Transverse colon (tissue), 4 donors: ENCODE data around the gene UNC93A. TPM values are rescaled to one million over a fixed set of nuclear protein-coding genes. Genes with fewer than 3 reads are reported as not detected.

Source experiments
- DNase-seq: peaks from one replicate; pipeline ENCODE4 v3.0.0-alpha.2; 2019
- H3K27ac ChIP-seq, 4 donors: fragments of 200-600 bp; sonication (generic); 2 replicates each; pipeline ENCODE4 v1.5.1; 2016 to 2018; ENCODE audit warnings: inconsistent platforms in 4 of 4
- H3K27me3 ChIP-seq: fragments of 200-600 bp; sonication (generic); 2 replicates; pipeline ENCODE4 v1.5.1; 2017; ENCODE audit warnings: inconsistent platforms
- H3K36me3 ChIP-seq, 4 donors: fragments of 200-600 bp; sonication (generic); 2 replicates each; pipeline ENCODE4 v1.5.1; 2017 to 2019; ENCODE audit warnings: inconsistent platforms in 4 of 4
- H3K4me1 ChIP-seq, 4 donors: fragments of 200-600 bp; sonication (generic); 2 replicates each; pipeline ENCODE4 v1.5.1; 2017 to 2020; ENCODE audit warnings: inconsistent platforms in 4 of 4
- H3K4me3 ChIP-seq, 4 donors: fragments of 200-600 bp; sonication (generic); 1 replicate in 1 of 4; 2 replicates in 3 of 4; pipeline versions ENCODE4 v1.5.1 to v1.6.1; 2017 to 2019; ENCODE audit warnings: inconsistent platforms in 4 of 4
- H3K9me3 ChIP-seq, 2 donors: fragments of 200-600 bp; sonication (generic); 2 replicates each; pipeline ENCODE4 v1.5.1; 2017 to 2019; ENCODE audit warnings: inconsistent platforms in 2 of 2
- EP300 ChIP-seq: sonication (generic); formaldehyde crosslinking; IDR thresholded peaks from one replicate; pipeline ENCODE4 v1.6.1; 2017; ENCODE audit warnings: antibody characterized with exemption, low read depth
- POLR2A ChIP-seq: fragments of 450-650 bp; IDR thresholded peaks from one replicate; pipeline ENCODE4 v1.6.1; 2016; ENCODE audit warnings: antibody characterized with exemption, mild to moderate bottlenecking, moderate library complexity
- POLR2AphosphoS5 ChIP-seq, 3 donors: sonication (generic); formaldehyde crosslinking; IDR thresholded peaks; one replicate each; pipeline ENCODE4 v1.6.1; 2016; ENCODE audit warnings: antibody characterized with exemption in 3 of 3
- WGBS, 2 donors: methylation state at CpG; one replicate each; pipeline ENCODE4 v1.1.5; 2018; ENCODE audit warnings: low coverage in 1 of 2; 5-methylcytosine and 5-hydroxymethylcytosine counted together
- in situ Hi-C, 4 donors: fragments of 200-750 bp; cut with MboI; loops; one replicate each; pipeline versions ENCODE4 v1.15.0 to v1.15.1; 2017; ENCODE audit warnings: low sequenced_read_pairs in 3 of 4, low pct_ligation_motif_present in 1 of 4, low pct_unique_long_range_greater_than_20kb in 1 of 4
- intact Hi-C: fragments of 100-400 bp; cut with DNase I; formaldehyde crosslinking; loops from one replicate; pipeline ENCODE4 v1.15.1; 2023; ENCODE audit warnings: low total_unique reads
- total RNA-seq, 4 donors: library from RNA; depleted of rRNA; stranded (reverse); fragments of >200 nt; gene quantifications; one replicate each; pipeline ENCODE4 v1.1.0, GENCODE V29; 2016
- TF ChIP-seq, protein P1 (sequence below), 5 experiments: fragments of 200-600 bp in 3 of 5; fragments of 450-650 bp in 2 of 5; sonication (generic) in 3 of 5; IDR thresholded peaks; 1 replicate in 2 of 5; 2 replicates in 3 of 5; pipeline ENCODE4 v1.5.1; 2016 to 2017; ENCODE audit warnings: antibody characterized with exemption in 5 of 5, inconsistent platforms in 3 of 5, mild to moderate bottlenecking in 2 of 5, moderate library complexity in 1 of 5

UNC93A gene
- total RNA-seq, 4 donors from 2014 or later: not detected

GRCh38 chr6:167331565-167331964 lies 40.5 kb downstream of the UNC93A start:
- Histone ChIP-seq H3K27ac (no peak overlapping the region), H3K9me3 (no peaks in the 10 kb centered on the region), H3K36me3 (no peaks in the 10 kb centered on the region), H3K4me3 (no peak overlapping the region), H3K4me1 (no peaks in the 10 kb centered on the region), H3K27me3 (no peaks in the 10 kb centered on the region)
- TF ChIP-seq EP300 (no peak), POLR2A (no peak), POLR2AphosphoS5 (IDR thresholded peaks at IDR 0.05) (no peak)
- TF ChIP-seq, protein P1, sequence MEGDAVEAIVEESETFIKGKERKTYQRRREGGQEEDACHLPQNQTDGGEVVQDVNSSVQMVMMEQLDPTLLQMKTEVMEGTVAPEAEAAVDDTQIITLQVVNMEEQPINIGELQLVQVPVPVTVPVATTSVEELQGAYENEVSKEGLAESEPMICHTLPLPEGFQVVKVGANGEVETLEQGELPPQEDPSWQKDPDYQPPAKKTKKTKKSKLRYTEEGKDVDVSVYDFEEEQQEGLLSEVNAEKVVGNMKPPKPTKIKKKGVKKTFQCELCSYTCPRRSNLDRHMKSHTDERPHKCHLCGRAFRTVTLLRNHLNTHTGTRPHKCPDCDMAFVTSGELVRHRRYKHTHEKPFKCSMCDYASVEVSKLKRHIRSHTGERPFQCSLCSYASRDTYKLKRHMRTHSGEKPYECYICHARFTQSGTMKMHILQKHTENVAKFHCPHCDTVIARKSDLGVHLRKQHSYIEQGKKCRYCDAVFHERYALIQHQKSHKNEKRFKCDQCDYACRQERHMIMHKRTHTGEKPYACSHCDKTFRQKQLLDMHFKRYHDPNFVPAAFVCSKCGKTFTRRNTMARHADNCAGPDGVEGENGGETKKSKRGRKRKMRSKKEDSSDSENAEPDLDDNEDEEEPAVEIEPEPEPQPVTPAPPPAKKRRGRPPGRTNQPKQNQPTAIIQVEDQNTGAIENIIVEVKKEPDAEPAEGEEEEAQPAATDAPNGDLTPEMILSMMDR (IDR thresholded peaks at IDR 0.05): no peak
- WGBS, 2 donors: 75 to 85% methylated on average over 9 to 11 of the region's 11 CpGs
- intact Hi-C loops: no loop called here
- no peak for DNase-seq
- in situ Hi-C loops: no loop called here

DNA sequence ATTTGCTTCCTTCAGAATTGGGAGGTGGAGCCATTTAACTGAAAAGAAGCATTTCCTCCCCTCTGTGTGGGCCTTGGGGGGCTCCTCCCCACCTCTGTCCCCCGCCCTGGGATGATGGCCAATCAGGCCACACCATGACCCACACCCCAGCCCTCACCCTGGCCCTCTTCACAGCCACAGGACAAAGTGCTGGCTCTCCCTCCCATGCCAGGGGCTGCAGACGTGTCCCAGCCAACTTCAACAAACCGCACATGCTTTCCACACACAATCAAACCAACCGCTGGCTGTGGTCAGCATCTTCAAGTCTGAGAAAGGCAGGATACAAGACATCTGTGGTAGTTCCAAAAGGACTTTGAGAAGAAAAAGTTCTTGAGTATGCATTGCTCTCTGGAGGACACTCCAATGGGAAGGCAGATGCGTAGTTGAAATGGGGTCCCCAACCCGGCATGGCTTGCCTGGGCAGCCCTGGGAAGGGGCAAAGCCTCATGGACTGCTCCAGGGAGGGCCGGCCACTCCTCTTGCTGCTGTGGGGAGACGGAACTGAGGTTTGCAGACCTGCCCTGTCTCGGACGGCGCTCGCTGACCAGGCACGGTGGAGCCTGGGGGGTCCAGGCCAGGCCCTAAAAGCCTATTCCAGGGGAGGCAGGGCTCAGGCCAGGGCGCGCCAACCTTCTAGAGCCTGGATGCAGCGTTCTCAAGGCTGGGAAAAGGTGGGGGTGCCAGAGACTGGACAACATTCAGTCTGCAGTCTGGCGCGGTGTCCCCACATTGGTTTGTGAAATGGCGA lies 45.9 kb downstream of the UNC93A start:
- Histone ChIP-seq H3K36me3 (no peaks in the 10 kb centered on the region), H3K27me3 (no peaks in the 10 kb centered on the region), H3K4me1 (no peaks in the 10 kb centered on the region), H3K9me3 (no peaks in the 10 kb centered on the region), H3K4me3 (no peak overlapping the region), H3K27ac (no peak overlapping the region)
- no peak for DNase-seq
- TF ChIP-seq EP300 (no peak), POLR2A (no peak), POLR2AphosphoS5 (IDR thresholded peaks at IDR 0.05) (no peak)
- TF ChIP-seq, protein P1 (IDR thresholded peaks at IDR 0.05): no peak
- 70 to 92% methylated on average over 2 to 17 of the region's 19 CpGs for WGBS, 2 donors
- intact Hi-C loops (no loop called here), in situ Hi-C loops (no loop called here)

DNA sequence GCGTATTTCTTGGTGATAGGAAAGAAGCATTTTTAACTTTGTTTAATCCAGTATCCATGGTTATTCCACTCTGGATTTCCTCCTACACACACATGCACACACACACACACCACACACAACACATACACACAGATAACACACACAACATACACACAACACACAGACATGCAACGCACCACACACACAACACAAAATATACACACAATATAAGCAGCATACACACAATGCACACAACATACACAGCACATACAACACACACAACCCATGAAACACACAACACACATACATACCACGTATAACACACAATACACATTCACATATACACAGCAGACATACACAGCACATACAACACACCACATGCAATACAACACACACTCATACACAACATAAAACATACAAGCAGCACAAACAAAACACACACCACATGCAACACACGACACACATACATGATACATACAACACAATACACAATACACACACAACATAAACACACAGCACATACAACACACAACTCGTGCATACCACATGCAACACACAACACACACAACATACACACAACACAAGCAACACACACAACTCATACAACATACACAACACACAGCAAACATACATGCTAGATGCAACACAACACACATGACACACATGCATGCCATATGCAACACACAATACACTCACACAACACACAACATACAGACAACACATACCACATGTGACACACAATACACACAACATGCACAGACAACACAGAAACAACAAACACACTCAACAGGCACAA lies 46.7 kb downstream of the UNC93A start:
- TF ChIP-seq, protein P1 (IDR thresholded peaks at IDR 0.05): no peak
- TF ChIP-seq POLR2A (no peak), EP300 (no peak), POLR2AphosphoS5 (IDR thresholded peaks at IDR 0.05) (no peak)

GRCh38 chr6:167338541-167339117 lies 47.5 kb downstream of the UNC93A start:
- TF ChIP-seq EP300 (no peak), POLR2A (no peak), POLR2AphosphoS5 (IDR thresholded peaks at IDR 0.05) (no peak)
- TF ChIP-seq, protein P1 (IDR thresholded peaks at IDR 0.05): no peak
- intact Hi-C loops: no loop called here
- no peak overlapping the region for H3K27ac ChIP-seq

More for the DNA sequence above, 46.7 kb downstream of the UNC93A start:
- Histone ChIP-seq H3K36me3 (no peaks in the 10 kb centered on the region), H3K4me3 (no peak overlapping the region), H3K27me3 (no peaks in the 10 kb centered on the region), H3K4me1 (no peaks in the 10 kb centered on the region), H3K27ac (no peak overlapping the region), H3K9me3 (no peaks in the 10 kb centered on the region)
- no peak for DNase-seq
- intact Hi-C loops (no loop called here), in situ Hi-C loops (no loop called here)
- WGBS, 2 donors: 88 to 91% methylated on average over 3 to 5 of the region's 5 CpGs

More at GRCh38 chr6:167338541-167339117, 47.5 kb downstream of the UNC93A start:
- no peaks in the 10 kb centered on the region for H3K27me3 ChIP-seq
- in situ Hi-C loops: no loop called here
- DNase-seq: no peak
- no peaks in the 10 kb centered on the region for H3K36me3 ChIP-seq
- WGBS, 2 donors: 60 to 83% methylated on average over 1 to 5 of the region's 5 CpGs
- H3K9me3 ChIP-seq: no peaks in the 10 kb centered on the region
- H3K4me3 ChIP-seq: no peak overlapping the region
- H3K4me1 ChIP-seq: no peaks in the 10 kb centered on the region
